GM19395 (cell line): ENCODE measurements around the gene NAA35.

ENCODE experiments used
- ATAC-seq: cut with Tn5 transposase; IDR thresholded peaks from one replicate; pipeline ENCODE4 v1.9.1; 2021; ENCODE audit warnings: mild to moderate bottlenecking, moderate library complexity; ENCODE audit not compliant: unreplicated experiment

Gene NAA35

GRCh38 chr9:86061972-86062739, 121.2 kb downstream of the NAA35 start:
- no peak for ATAC-seq

GRCh38 chr9:86062845-86063693, 122.1 kb downstream of the NAA35 start:
- no peak for ATAC-seq

DNA sequence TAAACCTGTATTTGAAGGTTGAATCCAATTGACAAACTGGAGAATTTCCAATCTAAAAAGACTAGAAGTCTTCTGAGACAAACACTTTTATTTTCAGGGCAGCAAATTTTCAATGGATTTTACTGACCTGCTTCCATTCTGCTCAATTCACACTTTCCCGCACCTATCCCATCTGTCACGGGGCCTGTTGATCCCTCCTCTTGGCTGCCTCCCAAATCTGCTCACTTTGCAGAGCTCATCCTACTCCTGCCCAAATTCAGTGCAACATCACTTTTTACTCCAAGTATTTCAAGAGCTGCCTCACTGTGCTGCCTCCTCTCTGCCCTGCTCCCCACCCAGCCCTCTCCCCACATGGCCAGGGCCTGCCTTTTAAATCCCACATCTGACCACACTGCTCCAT, 123.3 kb downstream of the NAA35 start:
- no peak for ATAC-seq

- no peak for ATAC-seq
Measured at GRCh38 chr9:86069206-86069869, 128.4 kb downstream of the NAA35 start.
